Neural cell (in vitro differentiated cells): ENCODE data around the gene KIF3B. TPM values are rescaled to one million over a fixed set of nuclear protein-coding genes. Genes with fewer than 3 reads are reported as not detected.

Source experiments
- H2AFZ ChIP-seq: fragments of 200-600, 300-800 bp; sonication (generic), shearing (Covaris generic); 2 replicates; pipeline ENCODE4 v1.6.0; 2014; ENCODE audit warnings: low read depth, mild to moderate bottlenecking, antibody characterized with exemption, low read length, moderate library complexity
- H3F3A ChIP-seq: fragments of 200-600 bp; shearing (Covaris generic); 2 replicates; pipeline ENCODE4 v1.6.1; 2016; ENCODE audit warnings: mild to moderate bottlenecking, moderate library complexity, mixed read lengths, antibody characterized with exemption, low read length; ENCODE audit not compliant: insufficient read depth, poor library complexity, severe bottlenecking
- H3K27ac ChIP-seq: fragments of 200-600, 300-800 bp; sonication (generic), shearing (Covaris generic); 2 replicates; pipeline ENCODE4 v1.5.1; 2014; ENCODE audit warnings: mild to moderate bottlenecking, low read length, moderate library complexity
- H3K27me3 ChIP-seq: fragments of 300-800, 200-600 bp; sonication (generic), shearing (Covaris generic); 2 replicates; pipeline ENCODE4 v1.6.0; 2014; ENCODE audit warnings: mild to moderate bottlenecking, low read depth, low read length, moderate library complexity; ENCODE audit not compliant: insufficient read depth
- H3K36me3 ChIP-seq: fragments of 300-800, 200-600 bp; sonication (generic), shearing (Covaris generic); 2 replicates; pipeline ENCODE4 v1.5.1; 2014; ENCODE audit warnings: mild to moderate bottlenecking, antibody characterized with exemption, low read length, moderate library complexity; ENCODE audit not compliant: insufficient read depth
- H3K4me2 ChIP-seq: fragments of 300-800, 200-600 bp; sonication (generic), shearing (Covaris generic); 2 replicates; pipeline ENCODE4 v1.6.0; 2014; ENCODE audit warnings: mild to moderate bottlenecking, low read length
- H3K4me3 ChIP-seq: fragments of 300-800, 200-600 bp; sonication (generic), shearing (Covaris generic); 2 replicates; pipeline ENCODE4 v1.5.1; 2014; ENCODE audit warnings: mild to moderate bottlenecking, low read length, moderate library complexity
- H3K79me2 ChIP-seq: fragments of 200-600 bp; shearing (Covaris generic); replicated peaks from 2 replicates; pipeline ENCODE4 v1.6.0; 2014; ENCODE audit warnings: mild to moderate bottlenecking, low read length, moderate library complexity; ENCODE audit not compliant: insufficient read depth
- H3K9ac ChIP-seq: fragments of 300-800, 200-600 bp; sonication (generic), shearing (Covaris generic); 2 replicates; pipeline ENCODE4 v1.6.1; 2016; ENCODE audit warnings: mild to moderate bottlenecking, low read length, mixed read lengths
- H3K9me2 ChIP-seq: fragments of 200-600 bp; shearing (Covaris generic); 2 replicates; pipeline ENCODE4 v1.6.1; 2016; ENCODE audit warnings: mild to moderate bottlenecking, low read length, mixed read lengths; ENCODE audit not compliant: insufficient read depth
- H3K9me3 ChIP-seq: fragments of 200-600, 300-800 bp; sonication (generic), shearing (Covaris generic); 2 replicates; pipeline ENCODE4 v1.6.1; 2016; ENCODE audit warnings: mild to moderate bottlenecking, mixed run types, low read length, moderate library complexity, mixed read lengths
- H4K20me1 ChIP-seq: fragments of 200-600 bp; shearing (Covaris generic); 2 replicates; pipeline ENCODE4 v1.6.1; 2016; ENCODE audit warnings: mild to moderate bottlenecking, mixed run types; ENCODE audit not compliant: insufficient read depth
- EP300 ChIP-seq: fragments of 450-650 bp; conservative IDR thresholded peaks from 2 replicates; pipeline ENCODE4 v1.6.1; 2014; ENCODE audit warnings: antibody characterized with exemption, mild to moderate bottlenecking, moderate library complexity; ENCODE audit not compliant: poor library complexity, severe bottlenecking
- EZH2 ChIP-seq: fragments of 200-600, 300-800 bp; shearing (Covaris generic), sonication (generic); IDR thresholded peaks from 2 replicates; pipeline ENCODE4 v1.6.1; 2014; ENCODE audit warnings: antibody characterized with exemption, low read length, borderline replicate concordance, mild to moderate bottlenecking; ENCODE audit not compliant: insufficient read depth, poor library complexity, severe bottlenecking
- MXI1 ChIP-seq: fragments of 450-650 bp; conservative IDR thresholded peaks from 2 replicates; pipeline ENCODE4 v1.6.1; 2014; ENCODE audit warnings: antibody characterized with exemption, mild to moderate bottlenecking; ENCODE audit not compliant: poor library complexity, severe bottlenecking
- POLR2AphosphoS5 ChIP-seq: IDR thresholded peaks from 2 replicates; pipeline ENCODE4 v1.6.1; 2012
- RAD21 ChIP-seq: fragments of 450-650 bp; conservative IDR thresholded peaks from 2 replicates; pipeline ENCODE4 v1.6.1; 2014; ENCODE audit warnings: antibody characterized with exemption, mild to moderate bottlenecking, moderate library complexity
- SMC3 ChIP-seq: fragments of 450-650 bp; conservative IDR thresholded peaks from 2 replicates; pipeline ENCODE4 v1.6.1; 2014; ENCODE audit warnings: antibody characterized with exemption, mild to moderate bottlenecking, moderate library complexity; ENCODE audit not compliant: poor library complexity
- TAF1 ChIP-seq: IDR thresholded peaks from 2 replicates; pipeline ENCODE4 v1.6.1; 2012; ENCODE audit warnings: low read depth
- polyA plus RNA-seq: library from polyadenylated mRNA; depleted of rRNA; stranded (reverse); fragments of >200 nt; gene quantifications from 2 replicates; pipeline ENCODE4 v1.2.3, GENCODE V29; 2014
- TF ChIP-seq, protein P1 (sequence below): IDR thresholded peaks from 2 replicates; pipeline ENCODE4 v1.6.1; 2012; ENCODE audit warnings: borderline replicate concordance
- TF ChIP-seq, protein P2 (sequence below): fragments of 450-650 bp; IDR thresholded peaks from 2 replicates; pipeline ENCODE4 v1.5.1; 2014; ENCODE audit warnings: antibody characterized with exemption, mild to moderate bottlenecking, moderate library complexity; ENCODE audit not compliant: poor library complexity, severe bottlenecking

Gene KIF3B
- polyA plus RNA-seq, 1 donor from 2014 or later: 49.4 TPM

DNA sequence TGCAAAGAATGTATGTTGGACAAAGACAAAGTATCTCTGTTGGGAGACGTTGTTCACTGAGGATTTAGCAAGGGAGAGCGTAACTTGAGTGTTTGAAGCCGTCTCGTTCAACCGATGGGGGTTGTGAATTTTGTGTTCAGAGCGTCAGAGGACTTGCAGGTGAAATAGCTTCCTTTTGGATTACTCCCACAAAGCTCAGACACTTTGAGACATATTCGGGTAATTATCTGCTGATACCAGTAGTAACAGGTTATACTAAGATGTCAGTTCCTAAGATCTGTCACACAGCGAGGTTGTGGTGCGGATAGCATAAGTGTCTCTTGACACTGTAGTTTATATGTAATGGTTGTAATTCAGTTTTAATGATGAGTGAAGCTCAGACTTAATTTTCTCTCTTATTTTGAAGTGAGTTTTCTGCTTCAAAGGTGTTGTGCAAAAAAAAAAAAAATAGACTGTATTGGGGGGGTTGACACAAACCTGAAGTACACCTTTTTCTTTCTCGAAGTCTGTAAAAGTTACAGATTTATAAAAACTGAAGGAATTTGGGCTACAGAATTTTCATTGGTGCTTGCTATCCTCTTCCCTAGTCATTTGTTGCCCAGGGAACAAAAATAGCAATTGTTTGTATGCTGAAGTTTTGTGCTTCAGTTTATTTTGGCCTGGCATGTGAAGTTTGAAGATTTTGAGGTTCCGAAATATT lies 82.3 kb downstream of the KIF3B start:
- H3K9me3 ChIP-seq: no peaks in the 10 kb centered on the region
- H3K36me3 ChIP-seq: no peaks in the 10 kb centered on the region
- no peaks in the 10 kb centered on the region for H3F3A ChIP-seq
- H3K9ac ChIP-seq: peak overlapping the region; percentile 90
- H3K27me3 ChIP-seq: no peaks in the 10 kb centered on the region
- peak overlapping the region; percentile 71 for H3K4me2 ChIP-seq
- H3K4me3 ChIP-seq: peak overlapping the region; percentile 96
- H3K9me2 ChIP-seq: no peaks in the 10 kb centered on the region
- peak overlapping the region; percentile 78 for H3K27ac ChIP-seq
- H4K20me1 ChIP-seq: no peaks in the 10 kb centered on the region
- H2AFZ ChIP-seq: no peak overlapping the region
- H3K79me2 ChIP-seq: peaks cover 56% of the 10 kb centered on the region
- TF ChIP-seq POLR2AphosphoS5 (no peak), EP300 (no peak), TAF1 (no peak), MXI1 (no peak), RAD21 (no peak), SMC3 (no peak), EZH2 (no peak)
- TF ChIP-seq, protein P1, sequence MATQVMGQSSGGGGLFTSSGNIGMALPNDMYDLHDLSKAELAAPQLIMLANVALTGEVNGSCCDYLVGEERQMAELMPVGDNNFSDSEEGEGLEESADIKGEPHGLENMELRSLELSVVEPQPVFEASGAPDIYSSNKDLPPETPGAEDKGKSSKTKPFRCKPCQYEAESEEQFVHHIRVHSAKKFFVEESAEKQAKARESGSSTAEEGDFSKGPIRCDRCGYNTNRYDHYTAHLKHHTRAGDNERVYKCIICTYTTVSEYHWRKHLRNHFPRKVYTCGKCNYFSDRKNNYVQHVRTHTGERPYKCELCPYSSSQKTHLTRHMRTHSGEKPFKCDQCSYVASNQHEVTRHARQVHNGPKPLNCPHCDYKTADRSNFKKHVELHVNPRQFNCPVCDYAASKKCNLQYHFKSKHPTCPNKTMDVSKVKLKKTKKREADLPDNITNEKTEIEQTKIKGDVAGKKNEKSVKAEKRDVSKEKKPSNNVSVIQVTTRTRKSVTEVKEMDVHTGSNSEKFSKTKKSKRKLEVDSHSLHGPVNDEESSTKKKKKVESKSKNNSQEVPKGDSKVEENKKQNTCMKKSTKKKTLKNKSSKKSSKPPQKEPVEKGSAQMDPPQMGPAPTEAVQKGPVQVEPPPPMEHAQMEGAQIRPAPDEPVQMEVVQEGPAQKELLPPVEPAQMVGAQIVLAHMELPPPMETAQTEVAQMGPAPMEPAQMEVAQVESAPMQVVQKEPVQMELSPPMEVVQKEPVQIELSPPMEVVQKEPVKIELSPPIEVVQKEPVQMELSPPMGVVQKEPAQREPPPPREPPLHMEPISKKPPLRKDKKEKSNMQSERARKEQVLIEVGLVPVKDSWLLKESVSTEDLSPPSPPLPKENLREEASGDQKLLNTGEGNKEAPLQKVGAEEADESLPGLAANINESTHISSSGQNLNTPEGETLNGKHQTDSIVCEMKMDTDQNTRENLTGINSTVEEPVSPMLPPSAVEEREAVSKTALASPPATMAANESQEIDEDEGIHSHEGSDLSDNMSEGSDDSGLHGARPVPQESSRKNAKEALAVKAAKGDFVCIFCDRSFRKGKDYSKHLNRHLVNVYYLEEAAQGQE: no peak
- TF ChIP-seq, protein P2, sequence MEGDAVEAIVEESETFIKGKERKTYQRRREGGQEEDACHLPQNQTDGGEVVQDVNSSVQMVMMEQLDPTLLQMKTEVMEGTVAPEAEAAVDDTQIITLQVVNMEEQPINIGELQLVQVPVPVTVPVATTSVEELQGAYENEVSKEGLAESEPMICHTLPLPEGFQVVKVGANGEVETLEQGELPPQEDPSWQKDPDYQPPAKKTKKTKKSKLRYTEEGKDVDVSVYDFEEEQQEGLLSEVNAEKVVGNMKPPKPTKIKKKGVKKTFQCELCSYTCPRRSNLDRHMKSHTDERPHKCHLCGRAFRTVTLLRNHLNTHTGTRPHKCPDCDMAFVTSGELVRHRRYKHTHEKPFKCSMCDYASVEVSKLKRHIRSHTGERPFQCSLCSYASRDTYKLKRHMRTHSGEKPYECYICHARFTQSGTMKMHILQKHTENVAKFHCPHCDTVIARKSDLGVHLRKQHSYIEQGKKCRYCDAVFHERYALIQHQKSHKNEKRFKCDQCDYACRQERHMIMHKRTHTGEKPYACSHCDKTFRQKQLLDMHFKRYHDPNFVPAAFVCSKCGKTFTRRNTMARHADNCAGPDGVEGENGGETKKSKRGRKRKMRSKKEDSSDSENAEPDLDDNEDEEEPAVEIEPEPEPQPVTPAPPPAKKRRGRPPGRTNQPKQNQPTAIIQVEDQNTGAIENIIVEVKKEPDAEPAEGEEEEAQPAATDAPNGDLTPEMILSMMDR: no peak

DNA sequence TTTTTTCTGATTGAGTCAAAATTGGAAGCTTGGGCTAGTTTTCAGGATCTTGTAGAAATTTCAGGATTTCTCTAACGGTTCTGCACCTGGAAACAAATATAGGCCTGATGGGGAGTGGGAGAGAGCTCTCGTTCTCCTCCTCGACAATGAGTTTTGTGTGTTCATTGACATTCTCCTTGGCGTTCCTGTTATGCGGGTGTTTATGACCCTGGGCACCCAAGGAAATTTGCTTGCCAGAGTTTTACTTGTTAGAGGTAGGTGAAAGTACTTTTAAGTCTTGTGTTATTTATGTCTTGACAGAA lies 82.8 kb downstream of the KIF3B start:
- Histone ChIP-seq H3K9me2 (no peaks in the 10 kb centered on the region), H3F3A (no peaks in the 10 kb centered on the region), H2AFZ (no peak overlapping the region), H3K27me3 (no peaks in the 10 kb centered on the region), H3K9ac (no peak overlapping the region), H4K20me1 (no peaks in the 10 kb centered on the region), H3K79me2 (peaks cover 61% of the 10 kb centered on the region), H3K27ac (no peak overlapping the region), H3K4me3 (peak overlapping the region; percentile 96), H3K36me3 (no peaks in the 10 kb centered on the region), H3K9me3 (no peaks in the 10 kb centered on the region), H3K4me2 (peak overlapping the region; percentile 71)
- TF ChIP-seq MXI1 (no peak), SMC3 (no peak), EZH2 (no peak)
- TF ChIP-seq, protein P2: no peak
- TF ChIP-seq, protein P1: no peak
